ENCODE data around the gene ADAM15. TPM values are rescaled to one million over a fixed set of nuclear protein-coding genes. Genes with fewer than 3 reads are reported as not detected.

The ADAM15 gene
- total RNA-seq, 1 experiment from 2014 or later = 38.4 TPM

- TF ChIP-seq ZMAT4 (CRISPR knock-in tag; IDR thresholded peaks at IDR 0.05) = no peak
Observed at GRCh38 chr1:155110826-155111225, 59.7 kb downstream of the ADAM15 start (continued).

Other genes with a start within 250 kb of the ADAM15 start
- gene KCNN3, start 181.0 kb upstream of the ADAM15 start, total RNA-seq (2021) = 1.3 to 2.1 TPM (median 1.9 TPM) in 3 replicates
- 26.8 to 38.7 TPM (median 36.8 TPM) in 3 replicates for gene PMVK, start 114.6 kb upstream of the ADAM15 start, total RNA-seq (2021)
- gene PBXIP1, start 95.2 kb upstream of the ADAM15 start, total RNA-seq (2021) = 26.5 to 30.7 TPM (median 28.4 TPM) in 3 replicates
- 37.4 to 38.8 TPM (median 38.0 TPM) in 3 replicates for gene PYGO2, start 89.5 kb upstream of the ADAM15 start, total RNA-seq (2021)
- gene SHC1, start 80.6 kb upstream of the ADAM15 start, total RNA-seq (2021) = 180 to 199 TPM (median 180 TPM) in 3 replicates
- 258 to 301 TPM (median 278 TPM) in 3 replicates for gene CKS1B, start 76.6 kb upstream of the ADAM15 start, total RNA-seq (2021)
- gene FLAD1, start 68.0 kb upstream of the ADAM15 start, total RNA-seq (2021) = 71.1 to 88.3 TPM (median 71.2 TPM) in 3 replicates
- gene LENEP, start 57.7 kb upstream of the ADAM15 start, total RNA-seq (2021) = 0.48 to 1.2 TPM in 2 of 3 replicates, not detected in the other
- gene ZBTB7B, start 48.5 kb upstream of the ADAM15 start, total RNA-seq (2021) = 29.8 to 32.1 TPM (median 31.5 TPM) in 3 replicates
- gene DCST2, start 17.5 kb upstream of the ADAM15 start, total RNA-seq (2021) = 0.83 to 1.8 TPM (median 1.6 TPM) in 3 replicates
- 0.15 TPM in 1 of 3 replicates, not detected in the others for gene DCST1, start 17.5 kb upstream of the ADAM15 start, total RNA-seq (2021)
- 19.5 to 22.7 TPM (median 22.3 TPM) in 3 replicates for gene EFNA4, start 12.4 kb downstream of the ADAM15 start, total RNA-seq (2021)
- gene EFNA3, start 27.5 kb downstream of the ADAM15 start, total RNA-seq (2021) = 12.5 to 15.4 TPM (median 15.4 TPM) in 3 replicates
- gene EFNA1, start 76.6 kb downstream of the ADAM15 start, total RNA-seq (2021) = 6.0 to 7.3 TPM (median 6.5 TPM) in 3 replicates
- gene SLC50A1, start 84.5 kb downstream of the ADAM15 start, total RNA-seq (2021) = 39.0 to 47.8 TPM (median 46.0 TPM) in 3 replicates
- 70.6 to 79.8 TPM (median 73.5 TPM) in 3 replicates for gene DPM3, start 89.2 kb downstream of the ADAM15 start, total RNA-seq (2021)
- gene KRTCAP2, start 122.0 kb downstream of the ADAM15 start, total RNA-seq (2021) = 104 to 161 TPM (median 147 TPM) in 3 replicates
- 20.3 to 22.1 TPM (median 21.4 TPM) in 3 replicates for gene TRIM46, start 122.5 kb downstream of the ADAM15 start, total RNA-seq (2021)
- 4.0 to 5.3 TPM (median 5.3 TPM) in 3 replicates for gene THBS3, start 156.6 kb downstream of the ADAM15 start, total RNA-seq (2021)
- 57.5 to 62.8 TPM (median 60.4 TPM) in 3 replicates for gene MTX1, start 157.4 kb downstream of the ADAM15 start, total RNA-seq (2021)
- 65.3 to 67.8 TPM (median 66.6 TPM) in 3 replicates for gene ENTREP3, start 204.2 kb downstream of the ADAM15 start, total RNA-seq (2021)
- 50.0 to 58.8 TPM (median 52.2 TPM) in 3 replicates for gene SCAMP3, start 211.0 kb downstream of the ADAM15 start, total RNA-seq (2021)
- 68.2 to 74.9 TPM (median 74.4 TPM) in 3 replicates for gene CLK2, start 222.2 kb downstream of the ADAM15 start, total RNA-seq (2021)
- gene HCN3, start 226.1 kb downstream of the ADAM15 start, total RNA-seq (2021) = 5.9 to 7.3 TPM (median 6.3 TPM) in 3 replicates

Data from WTC11 (cell line).